ENCODE results near the gene COL25A1.
"Not testable (repeated sequence)": the region's sequence is repeated elsewhere in the genome, so short reads cannot be mapped to it uniquely, and the experiment has no call there.

COL25A1 gene

DNA sequence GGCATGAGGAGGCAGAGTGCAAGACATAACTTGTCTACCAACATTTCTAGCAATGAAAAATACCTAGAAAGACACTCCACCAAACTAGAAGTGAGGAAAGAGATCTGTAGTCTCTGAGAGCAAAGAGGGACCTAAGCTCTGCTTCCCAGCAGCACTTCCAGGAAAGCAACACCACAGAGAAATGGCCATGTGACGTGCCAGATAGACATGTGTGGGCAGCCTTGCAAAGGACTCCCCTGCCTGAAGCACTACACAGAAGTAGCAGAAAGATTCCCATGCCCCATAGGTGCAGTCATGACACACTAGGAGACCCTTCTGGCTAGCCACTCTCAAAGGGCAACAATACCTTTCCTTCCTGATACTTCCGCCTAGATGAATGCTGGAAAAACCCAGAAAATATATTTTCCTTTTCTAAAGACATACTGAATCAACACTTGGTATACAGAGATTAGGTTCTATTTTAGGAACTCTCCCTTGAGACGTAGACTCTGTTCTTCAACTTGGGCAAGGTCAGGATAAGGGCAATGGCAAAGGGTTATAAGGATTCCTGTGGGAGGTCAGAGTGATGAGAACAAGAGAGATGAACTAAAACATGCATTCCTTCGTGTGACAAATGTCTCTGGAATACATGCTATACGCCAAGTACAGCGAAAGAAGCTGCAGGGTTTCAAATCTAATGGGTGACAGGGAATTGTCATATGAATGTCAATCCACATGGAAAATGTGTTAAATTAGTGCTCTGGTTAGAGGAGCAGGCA is 352.1 kb downstream of the COL25A1 start:
- DNase-seq (ENCODE audit: low spot score): no peak

DNA sequence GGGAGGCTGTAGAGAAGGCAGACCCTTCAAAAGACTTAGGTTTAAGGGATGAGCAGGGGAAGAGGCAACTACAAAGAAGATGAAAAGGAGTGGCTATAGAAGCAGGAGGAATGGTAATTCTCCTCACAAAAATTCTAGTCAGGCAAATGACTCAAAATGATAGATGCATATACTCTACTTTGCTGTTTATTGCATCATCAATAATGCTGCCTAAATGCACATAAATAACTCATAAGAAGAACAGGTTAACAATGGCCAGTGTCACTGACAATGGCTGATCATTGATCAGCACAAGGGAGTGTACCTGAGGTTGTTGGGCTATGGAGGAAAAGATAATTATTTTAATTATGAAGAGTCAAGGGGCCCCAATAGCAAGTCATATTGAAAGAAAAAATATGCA is 354.9 kb downstream of the COL25A1 start:
- no peak for DNase-seq (ENCODE audit: low spot score)

DNA sequence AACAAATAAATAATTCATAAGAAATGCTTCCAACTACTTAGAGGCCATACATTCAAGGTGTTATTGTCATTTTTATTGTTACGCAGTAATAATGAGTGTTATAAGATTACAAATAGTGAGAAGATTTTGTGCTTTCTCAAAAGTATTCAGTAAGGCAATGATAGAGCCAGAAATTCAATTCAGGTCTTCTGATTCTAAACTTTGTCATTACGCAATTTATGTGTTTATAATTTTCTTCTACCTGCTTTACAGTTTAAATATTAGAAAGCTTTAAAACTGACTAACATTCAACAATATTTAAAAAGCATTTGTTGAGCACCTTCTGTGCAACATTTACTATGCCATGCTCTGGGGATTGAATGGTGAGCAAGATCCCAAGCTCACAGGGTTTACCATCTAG is 356.2 kb downstream of the COL25A1 start:
- DNase-seq (ENCODE audit: low spot score): no peak

DNA sequence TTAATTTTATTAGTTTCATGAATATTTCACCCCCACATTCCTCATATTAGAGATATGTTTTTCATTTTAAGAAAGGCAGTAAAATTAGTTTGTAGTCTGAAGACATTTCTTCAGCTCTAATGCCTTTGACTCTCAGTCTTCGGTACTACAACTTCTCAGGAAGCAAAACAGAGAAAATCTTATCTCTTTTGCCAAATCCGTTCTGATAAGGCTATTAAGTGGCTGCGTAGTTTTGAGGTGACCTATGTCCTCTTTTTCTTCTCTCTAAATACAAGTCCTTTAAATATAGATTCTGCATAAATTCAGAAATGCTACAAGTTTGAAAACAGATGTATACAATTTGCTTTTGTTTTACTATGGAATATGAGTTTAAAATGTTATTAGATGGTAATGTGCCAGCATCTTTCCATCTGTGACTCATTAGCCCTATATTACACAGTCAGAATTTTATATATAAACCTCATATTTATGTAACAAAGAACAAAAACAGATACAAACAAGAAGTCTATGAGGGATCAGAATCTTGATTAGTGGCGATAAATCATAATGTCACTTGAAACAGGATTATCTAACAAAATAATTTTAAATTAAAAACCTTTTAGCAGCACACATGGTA is 358.4 kb downstream of the COL25A1 start:
- no peak for DNase-seq (ENCODE audit: low spot score)

DNA sequence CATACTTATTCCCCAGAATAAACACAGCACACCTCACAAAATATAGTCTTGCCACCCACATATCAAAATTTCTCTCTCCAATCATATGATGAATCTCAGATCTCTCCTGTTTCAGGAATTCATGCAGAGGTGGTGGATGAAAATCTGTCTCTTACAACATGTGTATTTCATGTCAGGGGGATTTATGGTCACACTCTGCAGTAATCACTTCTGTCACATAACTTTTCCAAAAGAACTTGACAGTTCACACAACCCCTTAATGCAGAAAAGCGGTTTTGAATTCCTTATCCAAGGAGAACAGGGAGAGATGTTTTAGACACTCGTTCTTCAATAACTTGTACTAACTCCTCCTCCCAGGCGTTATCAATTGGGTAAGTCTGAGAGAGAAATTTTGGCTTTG is 359.1 kb downstream of the COL25A1 start:
- no peak for DNase-seq (ENCODE audit: low spot score)

DNA sequence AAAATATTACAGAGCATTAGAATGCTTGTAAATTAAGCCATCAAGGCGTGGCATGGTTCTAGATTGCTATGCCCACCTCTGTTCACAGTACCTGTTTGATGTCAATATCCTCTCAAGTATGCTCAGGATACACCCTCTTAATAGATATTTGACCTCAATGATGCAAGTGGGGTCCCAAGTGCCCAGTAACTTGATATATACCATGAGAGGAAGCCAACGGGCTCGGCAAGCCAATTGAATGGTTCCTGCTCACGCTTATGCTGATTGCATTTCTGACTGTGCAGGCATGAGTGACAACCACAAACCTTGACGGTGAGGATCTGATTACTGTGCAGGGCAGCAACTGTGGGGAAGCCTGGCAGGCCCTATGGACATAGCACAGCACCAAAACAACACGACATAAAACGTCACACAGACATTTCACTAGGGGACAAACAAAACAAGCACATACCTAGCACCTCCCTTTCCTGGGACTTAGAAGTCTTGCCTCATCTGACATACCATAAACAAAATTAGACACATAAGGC is 360.5 kb downstream of the COL25A1 start:
- DNase-seq (ENCODE audit: low spot score): no peak

DNA sequence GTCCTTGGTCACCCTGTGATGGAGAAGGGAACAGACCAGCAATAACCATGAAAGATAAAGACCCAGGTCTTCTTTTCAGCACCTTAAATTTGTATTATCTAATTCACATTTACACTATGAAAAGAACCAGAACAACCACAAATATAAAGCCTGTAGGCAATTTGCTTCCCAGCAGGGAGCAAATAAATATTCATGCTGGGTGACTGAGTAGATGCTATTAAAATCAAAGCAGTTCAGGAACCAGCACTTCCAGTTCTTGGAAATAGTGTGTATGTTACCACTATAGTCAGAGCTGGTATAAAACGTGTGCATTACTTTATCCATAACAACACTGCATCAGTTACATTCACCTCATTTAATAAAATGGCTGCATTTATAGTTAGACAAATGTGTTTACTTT is 361.8 kb downstream of the COL25A1 start:
- DNase-seq (ENCODE audit: low spot score): no peak

DNA sequence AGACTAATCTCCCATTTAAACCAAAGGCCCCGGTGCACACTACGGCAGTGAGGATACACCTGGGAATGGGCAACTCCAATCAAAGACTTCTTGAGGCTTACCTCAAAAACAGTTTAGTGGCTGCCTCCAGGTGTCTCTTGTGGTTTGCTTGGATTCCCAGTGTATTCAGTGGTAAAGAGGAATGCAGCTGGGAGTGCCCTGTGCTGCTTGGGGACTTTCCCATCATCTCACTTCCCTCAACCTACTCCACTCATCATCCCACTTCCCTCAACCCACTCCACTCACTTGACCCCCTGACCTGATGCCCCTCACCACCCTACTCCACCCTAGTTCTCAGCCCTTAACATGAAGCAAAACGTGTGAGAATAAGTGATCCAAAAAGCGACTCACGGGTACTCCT is 362.3 kb downstream of the COL25A1 start:
- no peak for DNase-seq (ENCODE audit: low spot score)

DNA sequence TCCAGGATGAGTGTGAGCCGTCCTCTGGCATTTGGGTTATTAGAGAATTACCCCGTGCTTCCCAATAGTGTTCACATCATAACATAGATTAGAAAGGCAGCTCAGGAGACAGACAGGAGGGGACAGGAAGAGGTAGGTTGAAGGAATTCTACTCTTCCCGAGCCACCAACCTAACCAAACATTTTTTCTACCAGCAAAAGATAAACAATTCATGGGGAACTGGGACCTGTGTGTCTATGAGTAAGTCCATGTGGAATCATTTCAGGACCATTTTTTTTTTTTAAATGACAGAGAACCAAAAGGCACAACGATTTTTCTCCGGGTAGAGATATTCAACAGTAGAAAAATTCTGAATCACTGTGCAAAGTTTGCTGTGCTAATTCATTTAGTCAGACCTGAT is 365.4 kb downstream of the COL25A1 start:
- DNase-seq (ENCODE audit: low spot score): no peak

DNA sequence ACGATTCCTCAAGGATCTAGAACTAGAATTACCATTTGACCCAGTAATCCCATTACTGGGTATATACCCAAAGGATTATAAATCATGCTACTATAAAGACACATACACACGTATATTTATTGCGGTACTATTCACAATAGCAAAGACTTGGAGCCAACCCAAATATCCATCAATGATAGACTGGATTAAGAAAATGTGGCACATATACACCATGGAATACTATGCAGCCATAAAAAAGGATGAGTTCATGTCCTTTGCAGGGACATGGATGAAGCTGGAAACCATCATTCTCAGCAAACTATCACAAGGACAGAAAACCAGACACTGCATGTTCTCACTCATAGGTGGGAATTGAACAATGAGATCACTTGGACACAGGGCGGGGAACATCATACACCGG is 368.5 kb downstream of the COL25A1 start:
- DNase-seq (ENCODE audit: low spot score): not testable (repeated sequence)

DNA sequence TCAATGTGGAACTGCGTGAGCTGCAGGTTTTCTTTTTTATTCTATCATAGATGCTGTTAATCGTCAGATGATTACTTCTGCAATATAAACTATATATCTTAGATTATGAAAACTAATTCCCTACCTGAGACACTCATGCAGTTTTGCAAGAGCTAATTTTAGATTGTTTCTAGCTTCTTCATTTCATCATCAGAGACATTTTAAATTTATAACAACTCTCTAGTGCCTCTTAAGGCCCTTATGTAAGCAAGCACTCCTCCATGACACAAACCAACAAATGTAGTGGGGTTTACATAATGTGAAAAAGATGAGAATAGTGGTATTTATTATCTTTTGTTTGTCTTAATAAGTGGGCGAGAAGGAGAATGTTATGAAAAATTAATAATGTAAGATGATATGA is 369.4 kb downstream of the COL25A1 start:
- DNase-seq (ENCODE audit: low spot score): no peak

DNA sequence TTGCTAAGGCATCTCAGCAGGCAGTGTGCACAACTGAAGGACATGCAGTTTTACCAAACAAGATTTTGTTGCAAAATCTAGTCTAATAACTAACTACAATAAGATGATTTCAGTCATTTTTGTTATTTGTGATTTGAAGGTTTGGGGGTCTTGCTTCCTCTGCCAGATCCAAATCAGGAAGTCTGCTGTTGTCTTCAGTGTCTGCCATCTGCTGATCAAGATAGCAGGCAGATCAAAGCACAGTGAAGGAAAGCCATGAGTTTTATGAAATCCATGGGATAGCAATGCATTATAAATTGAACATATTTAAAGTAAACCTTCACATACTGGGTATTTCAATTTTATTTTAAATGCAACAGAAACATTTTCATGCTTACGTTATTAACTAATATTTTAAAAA is 370.5 kb downstream of the COL25A1 start:
- DNase-seq (ENCODE audit: low spot score): no peak

DNA sequence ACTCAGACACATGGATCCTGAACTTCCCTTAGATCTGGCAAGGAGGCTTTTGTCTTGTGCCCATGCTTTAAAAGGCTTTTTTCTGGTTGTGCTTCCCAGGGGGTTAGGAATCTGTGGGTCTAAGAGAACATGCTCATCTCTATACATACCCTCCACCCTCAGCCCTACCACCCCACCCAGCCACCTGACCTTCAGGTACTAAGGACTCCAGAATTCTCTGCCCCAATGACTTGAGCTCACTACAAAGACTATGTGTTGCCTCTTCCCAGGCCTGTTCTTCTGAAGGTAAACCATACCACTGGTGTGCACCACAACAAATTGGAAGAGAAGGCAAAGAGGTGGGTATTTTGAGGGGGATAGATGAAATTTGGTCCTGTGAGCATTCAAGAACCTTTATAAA is 372.3 kb downstream of the COL25A1 start:
- DNase-seq (ENCODE audit: low spot score): no peak

DNA sequence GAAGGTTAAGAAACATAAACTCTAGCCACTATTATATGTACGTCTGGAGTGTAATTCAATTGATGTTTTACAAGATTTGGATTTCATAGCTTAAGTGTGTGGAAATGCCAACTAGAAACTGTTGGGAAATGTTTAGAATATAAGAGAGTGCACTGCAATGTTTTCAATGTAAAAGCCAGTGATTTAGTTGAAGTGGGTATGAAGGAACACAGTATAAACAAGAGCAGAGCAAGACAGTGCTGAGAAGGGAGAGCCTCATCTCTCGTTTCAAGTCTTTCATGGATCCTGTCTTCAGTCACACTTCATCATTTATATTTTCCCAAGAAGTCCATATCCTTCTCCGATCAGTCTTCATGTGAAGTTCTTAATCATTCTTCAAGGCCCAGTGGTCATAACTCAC is 375.7 kb downstream of the COL25A1 start:
- no peak for DNase-seq (ENCODE audit: low spot score)

DNA sequence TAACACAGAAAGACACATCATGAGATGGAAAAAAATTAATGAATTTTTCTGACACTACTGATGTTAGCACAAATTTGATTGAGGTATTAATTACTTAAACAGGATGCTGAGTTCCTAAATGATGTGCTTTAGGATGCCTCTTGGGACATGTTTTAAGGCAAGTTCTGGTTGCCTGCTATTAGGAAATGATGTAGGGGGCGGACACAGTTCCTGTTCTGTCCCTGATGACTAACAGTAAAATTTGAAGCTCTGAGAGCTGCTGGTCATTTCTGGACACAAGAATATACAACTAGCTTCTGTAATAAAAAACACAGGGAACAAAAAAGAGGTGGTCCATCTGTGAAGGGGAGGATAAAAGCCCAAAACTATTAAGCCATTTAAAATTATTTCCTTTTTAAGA is 376.4 kb downstream of the COL25A1 start:
- no peak for DNase-seq (ENCODE audit: low spot score)

DNA sequence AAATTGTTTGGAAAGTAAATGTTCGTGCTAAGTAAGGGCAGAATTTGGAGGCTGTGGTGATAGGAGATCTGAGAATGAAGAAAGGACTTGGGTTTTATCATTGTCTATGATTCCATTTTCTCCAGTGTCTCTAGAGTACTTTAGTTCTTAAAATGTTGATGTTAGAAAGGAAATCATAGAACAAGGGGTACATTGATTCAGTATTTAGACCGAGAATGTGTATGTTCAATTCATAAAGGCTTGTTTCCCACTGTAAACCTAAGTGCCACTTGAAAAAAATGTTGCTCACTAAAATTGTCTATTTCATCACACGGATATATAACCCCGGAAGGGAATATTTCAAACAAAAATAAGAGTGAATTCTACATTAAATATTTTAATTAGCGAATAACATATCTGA is 380.3 kb downstream of the COL25A1 start:
- no peak for DNase-seq (ENCODE audit: low spot score)

DNA sequence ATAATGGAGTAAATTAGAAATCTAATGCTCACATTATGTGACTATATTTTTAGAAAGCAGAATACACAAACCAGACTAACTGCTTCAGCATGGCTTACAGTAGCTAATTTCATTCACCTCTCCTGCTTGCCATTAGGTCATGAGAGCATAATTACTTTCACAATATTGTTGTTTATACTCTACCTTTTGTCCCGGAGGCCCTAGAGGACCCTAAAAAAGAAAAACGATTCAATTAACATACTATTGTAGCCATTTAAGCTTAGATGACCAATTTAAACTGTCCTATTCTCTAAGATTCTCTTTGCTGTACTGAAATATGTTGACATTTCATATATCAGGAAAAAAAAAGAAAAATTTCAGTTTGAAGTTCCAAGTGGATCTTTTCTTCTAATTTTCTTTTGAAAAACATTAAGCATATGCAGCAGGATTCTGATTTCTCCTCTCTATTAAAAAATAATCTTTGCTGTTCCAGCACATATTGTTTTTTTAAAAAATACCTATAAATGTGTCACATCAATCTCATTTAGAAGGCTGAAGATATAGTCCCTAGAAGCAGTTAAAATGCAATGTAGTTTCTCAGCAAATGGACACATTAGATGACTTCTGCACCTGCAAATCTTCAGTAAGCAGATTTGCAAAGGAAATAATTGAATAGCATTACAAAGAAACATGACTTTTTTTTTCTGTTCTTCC is 381.9 kb downstream of the COL25A1 start:
- no peak for DNase-seq (ENCODE audit: low spot score)

DNA sequence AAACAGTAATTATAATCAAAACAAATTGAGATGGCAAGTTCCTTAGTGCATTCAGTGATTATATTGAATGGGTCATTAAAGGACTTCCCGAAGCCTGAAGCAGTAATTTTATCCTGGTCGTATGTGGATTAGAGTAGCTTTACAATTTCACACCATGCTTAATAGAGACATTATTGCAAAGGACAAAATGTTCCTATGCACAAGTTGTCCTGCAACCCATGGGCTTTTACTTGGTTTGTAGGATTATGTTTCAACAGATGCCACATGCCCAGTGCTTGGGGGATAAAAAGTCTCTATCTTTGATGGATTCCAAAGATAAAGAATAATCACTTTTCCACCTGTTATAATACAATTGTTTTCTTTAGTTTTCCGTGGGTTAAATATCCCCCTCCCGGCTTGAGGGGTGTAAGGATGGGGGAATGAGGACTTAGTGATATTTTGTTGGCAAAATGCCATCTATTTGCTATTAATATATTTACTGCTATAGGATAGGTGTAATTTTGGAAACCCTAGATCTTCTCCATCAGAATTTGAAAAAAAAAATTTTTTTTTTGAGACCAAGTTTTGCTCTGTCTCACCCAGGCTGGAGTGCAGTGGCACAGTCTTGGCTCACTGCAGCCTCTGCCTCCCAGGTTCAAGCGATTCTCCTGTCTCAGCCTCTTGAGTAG is 383.1 kb downstream of the COL25A1 start:
- no peak for DNase-seq (ENCODE audit: low spot score)

DNA sequence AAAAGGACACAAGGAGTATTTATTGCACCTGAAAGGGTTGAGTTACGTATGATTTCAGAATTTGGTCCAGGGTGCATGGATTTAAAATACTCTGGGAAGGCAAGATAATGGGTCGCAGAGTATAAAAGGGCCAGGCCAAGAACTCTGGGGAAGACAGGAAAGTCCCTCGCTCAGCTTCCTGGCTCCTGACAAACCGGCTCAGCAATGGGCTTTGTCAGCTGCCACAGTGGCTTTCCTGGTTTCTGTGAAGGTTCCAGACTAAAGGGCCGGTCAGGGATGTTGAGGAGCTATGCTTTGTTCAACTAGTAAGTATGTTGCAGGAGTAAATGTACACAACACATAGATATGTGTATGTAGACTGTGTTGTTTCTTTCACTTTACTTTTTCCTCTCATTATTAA is 385.2 kb downstream of the COL25A1 start:
- DNase-seq (ENCODE audit: low spot score): no peak

DNA sequence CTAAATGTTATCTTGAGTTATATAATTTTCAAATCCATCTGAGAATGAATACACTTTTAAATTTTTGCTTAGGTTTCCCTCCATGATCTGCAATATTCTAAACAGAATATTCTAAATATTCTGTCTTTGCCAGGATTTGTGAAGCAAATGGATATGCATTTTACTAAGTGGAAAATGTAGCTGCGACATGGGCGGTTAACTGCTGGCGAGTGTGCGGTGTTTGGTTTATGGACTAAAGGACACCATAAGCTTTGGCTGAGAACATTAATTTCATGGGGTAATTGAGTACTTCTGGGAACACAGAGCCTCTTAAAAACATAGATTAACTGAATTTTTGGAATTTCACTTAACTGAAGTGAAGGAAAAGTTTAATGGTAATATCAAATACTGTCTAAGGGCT is 385.8 kb downstream of the COL25A1 start:
- no peak for DNase-seq (ENCODE audit: low spot score)

DNA sequence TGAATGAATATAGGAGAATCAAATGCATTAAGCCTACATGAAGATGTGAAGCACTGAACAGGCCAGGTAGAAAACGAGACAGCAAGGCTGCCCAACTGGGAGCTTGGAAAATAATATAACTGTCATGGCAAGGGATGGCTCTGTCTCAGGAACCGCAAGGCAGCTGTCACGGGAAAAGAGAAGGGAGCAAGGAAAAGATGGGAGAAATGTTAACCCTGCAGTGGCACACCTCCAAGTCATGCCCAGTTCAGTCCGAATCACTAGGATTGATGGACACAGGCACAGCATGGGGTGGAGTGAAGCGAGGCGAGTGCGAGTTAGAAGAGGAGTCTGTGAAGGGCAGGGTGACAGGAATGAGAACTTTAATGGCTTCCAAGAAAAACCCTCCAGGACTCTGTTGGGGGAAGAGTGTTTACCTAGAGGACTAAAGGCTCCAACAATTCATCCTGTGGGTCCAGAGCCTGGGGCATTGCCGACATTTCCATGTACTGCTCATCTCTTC is 395.5 kb downstream of the COL25A1 start:
- DNase-seq (ENCODE audit: low spot score): no peak

DNA sequence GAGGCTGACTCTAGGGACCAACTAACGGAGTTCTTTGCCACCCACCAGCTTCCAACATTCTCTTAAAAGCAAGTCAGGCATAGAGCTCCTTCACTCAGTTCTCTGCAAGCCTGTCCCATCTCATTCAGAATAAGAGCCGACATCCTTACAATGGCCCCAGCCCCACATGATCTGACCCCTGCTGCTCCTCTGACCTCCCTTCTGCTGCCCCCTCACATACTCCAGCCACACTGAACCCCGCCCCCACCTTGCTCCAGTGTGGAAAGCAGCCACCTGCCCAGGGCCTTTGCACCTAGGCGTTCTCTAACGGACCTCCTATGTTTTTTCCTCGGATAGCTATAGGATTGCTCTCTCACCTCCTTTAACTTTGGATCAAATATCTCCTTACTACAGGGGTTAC is 396.5 kb downstream of the COL25A1 start:
- no peak for DNase-seq (ENCODE audit: low spot score)
